WTC11 (cell line): ENCODE data around the gene OR2T6.
"Not testable (repeated sequence)": the region's sequence is repeated elsewhere in the genome, so short reads cannot be mapped to it uniquely, and the experiment has no call there.

Experiments
- FOXJ3 ChIP-seq: sonication (generic); formaldehyde crosslinking; IDR thresholded peaks from 2 replicates; pipeline ENCODE4 v1.9.0; 2021; ENCODE audit warnings: missing genetic modification reagents, mild to moderate bottlenecking, borderline replicate concordance
- FOXP1 ChIP-seq: sonication (generic); formaldehyde crosslinking; IDR thresholded peaks from 2 replicates; pipeline ENCODE4 v1.8.0; 2022; ENCODE audit warnings: missing genetic modification reagents, mild to moderate bottlenecking, moderate library complexity, borderline replicate concordance
- IRF2 ChIP-seq: sonication (generic); formaldehyde crosslinking; IDR thresholded peaks from 2 replicates; pipeline ENCODE4 v1.8.0; 2022; ENCODE audit warnings: low read depth, missing genetic modification reagents, borderline replicate concordance
- NR3C1 ChIP-seq: sonication (generic); formaldehyde crosslinking; conservative IDR thresholded peaks from 2 replicates; pipeline ENCODE4 v1.8.1; 2023; ENCODE audit warnings: low read depth, mild to moderate bottlenecking, missing genetic modification reagents
- TF ChIP-seq, protein P1 (sequence below): sonication (generic); formaldehyde crosslinking; IDR thresholded peaks from 2 replicates; pipeline ENCODE4 v1.8.0; 2022; ENCODE audit warnings: missing genetic modification reagents
- TF ChIP-seq, protein P2 (sequence below): fragments of 200-600 bp; IDR thresholded peaks from 2 replicates; pipeline ENCODE4 v1.8.0; 2022; ENCODE audit warnings: antibody characterized with exemption
- TF ChIP-seq, protein P3 (sequence below): sonication (generic); formaldehyde crosslinking; IDR thresholded peaks from 2 replicates; pipeline ENCODE4 v1.8.0; 2022; ENCODE audit warnings: mild to moderate bottlenecking, missing genetic modification reagents

DNA sequence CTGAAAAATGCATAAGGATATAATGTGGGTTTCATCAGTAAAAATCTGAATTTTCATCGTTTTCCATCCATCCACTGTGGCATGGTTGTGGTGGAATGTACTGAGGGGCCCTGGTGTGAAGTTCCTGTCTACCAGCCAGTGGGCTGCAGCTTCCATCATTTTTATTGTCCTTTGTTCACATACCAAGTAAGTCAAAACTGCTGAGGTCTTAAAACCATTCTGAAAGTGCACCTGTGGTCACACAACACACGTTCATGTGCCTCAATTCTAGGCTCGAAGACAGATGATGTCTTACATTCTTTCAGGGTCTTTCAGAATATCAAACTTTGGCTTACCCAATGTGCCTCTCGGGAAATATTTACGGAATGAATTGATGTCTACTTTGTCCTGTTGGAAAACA, 63.7 kb downstream of the OR2T6 start:
- TF ChIP-seq, protein P1, sequence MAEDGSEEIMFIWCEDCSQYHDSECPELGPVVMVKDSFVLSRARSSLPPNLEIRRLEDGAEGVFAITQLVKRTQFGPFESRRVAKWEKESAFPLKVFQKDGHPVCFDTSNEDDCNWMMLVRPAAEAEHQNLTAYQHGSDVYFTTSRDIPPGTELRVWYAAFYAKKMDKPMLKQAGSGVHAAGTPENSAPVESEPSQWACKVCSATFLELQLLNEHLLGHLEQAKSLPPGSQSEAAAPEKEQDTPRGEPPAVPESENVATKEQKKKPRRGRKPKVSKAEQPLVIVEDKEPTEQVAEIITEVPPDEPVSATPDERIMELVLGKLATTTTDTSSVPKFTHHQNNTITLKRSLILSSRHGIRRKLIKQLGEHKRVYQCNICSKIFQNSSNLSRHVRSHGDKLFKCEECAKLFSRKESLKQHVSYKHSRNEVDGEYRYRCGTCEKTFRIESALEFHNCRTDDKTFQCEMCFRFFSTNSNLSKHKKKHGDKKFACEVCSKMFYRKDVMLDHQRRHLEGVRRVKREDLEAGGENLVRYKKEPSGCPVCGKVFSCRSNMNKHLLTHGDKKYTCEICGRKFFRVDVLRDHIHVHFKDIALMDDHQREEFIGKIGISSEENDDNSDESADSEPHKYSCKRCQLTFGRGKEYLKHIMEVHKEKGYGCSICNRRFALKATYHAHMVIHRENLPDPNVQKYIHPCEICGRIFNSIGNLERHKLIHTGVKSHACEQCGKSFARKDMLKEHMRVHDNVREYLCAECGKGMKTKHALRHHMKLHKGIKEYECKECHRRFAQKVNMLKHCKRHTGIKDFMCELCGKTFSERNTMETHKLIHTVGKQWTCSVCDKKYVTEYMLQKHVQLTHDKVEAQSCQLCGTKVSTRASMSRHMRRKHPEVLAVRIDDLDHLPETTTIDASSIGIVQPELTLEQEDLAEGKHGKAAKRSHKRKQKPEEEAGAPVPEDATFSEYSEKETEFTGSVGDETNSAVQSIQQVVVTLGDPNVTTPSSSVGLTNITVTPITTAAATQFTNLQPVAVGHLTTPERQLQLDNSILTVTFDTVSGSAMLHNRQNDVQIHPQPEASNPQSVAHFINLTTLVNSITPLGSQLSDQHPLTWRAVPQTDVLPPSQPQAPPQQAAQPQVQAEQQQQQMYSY (CRISPR knock-in tag), result not testable (repeated sequence)
- TF ChIP-seq, protein P2, sequence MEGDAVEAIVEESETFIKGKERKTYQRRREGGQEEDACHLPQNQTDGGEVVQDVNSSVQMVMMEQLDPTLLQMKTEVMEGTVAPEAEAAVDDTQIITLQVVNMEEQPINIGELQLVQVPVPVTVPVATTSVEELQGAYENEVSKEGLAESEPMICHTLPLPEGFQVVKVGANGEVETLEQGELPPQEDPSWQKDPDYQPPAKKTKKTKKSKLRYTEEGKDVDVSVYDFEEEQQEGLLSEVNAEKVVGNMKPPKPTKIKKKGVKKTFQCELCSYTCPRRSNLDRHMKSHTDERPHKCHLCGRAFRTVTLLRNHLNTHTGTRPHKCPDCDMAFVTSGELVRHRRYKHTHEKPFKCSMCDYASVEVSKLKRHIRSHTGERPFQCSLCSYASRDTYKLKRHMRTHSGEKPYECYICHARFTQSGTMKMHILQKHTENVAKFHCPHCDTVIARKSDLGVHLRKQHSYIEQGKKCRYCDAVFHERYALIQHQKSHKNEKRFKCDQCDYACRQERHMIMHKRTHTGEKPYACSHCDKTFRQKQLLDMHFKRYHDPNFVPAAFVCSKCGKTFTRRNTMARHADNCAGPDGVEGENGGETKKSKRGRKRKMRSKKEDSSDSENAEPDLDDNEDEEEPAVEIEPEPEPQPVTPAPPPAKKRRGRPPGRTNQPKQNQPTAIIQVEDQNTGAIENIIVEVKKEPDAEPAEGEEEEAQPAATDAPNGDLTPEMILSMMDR, result not testable (repeated sequence)
- TF ChIP-seq IRF2 (CRISPR knock-in tag); FOXP1; NR3C1 (CRISPR knock-in tag); FOXJ3: not testable (repeated sequence)
- TF ChIP-seq, protein P3, sequence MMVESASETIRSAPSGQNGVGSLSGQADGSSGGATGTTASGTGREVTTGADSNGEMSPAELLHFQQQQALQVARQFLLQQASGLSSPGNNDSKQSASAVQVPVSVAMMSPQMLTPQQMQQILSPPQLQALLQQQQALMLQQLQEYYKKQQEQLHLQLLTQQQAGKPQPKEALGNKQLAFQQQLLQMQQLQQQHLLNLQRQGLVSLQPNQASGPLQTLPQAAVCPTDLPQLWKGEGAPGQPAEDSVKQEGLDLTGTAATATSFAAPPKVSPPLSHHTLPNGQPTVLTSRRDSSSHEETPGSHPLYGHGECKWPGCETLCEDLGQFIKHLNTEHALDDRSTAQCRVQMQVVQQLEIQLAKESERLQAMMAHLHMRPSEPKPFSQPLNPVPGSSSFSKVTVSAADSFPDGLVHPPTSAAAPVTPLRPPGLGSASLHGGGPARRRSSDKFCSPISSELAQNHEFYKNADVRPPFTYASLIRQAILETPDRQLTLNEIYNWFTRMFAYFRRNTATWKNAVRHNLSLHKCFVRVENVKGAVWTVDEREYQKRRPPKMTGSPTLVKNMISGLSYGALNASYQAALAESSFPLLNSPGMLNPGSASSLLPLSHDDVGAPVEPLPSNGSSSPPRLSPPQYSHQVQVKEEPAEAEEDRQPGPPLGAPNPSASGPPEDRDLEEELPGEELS (CRISPR knock-in tag), result not testable (repeated sequence)
